Activated CD8-positive, alpha-beta memory T cell treated with anti-CD3 and anti-CD28 coated beads, Interleukin-2, amount 50 U/mL, for 24 hours (primary cell): ENCODE data around the gene LMO7.

Source experiments
- DNase-seq: peaks from one replicate; pipeline ENCODE4 v3.0.0-alpha.2; 2020; ENCODE audit errors: extremely low read depth

Gene LMO7

GRCh38 chr13:75800545-75800944 is 164.4 kb downstream of the LMO7 start:
- DNase-seq, result no peak

DNA sequence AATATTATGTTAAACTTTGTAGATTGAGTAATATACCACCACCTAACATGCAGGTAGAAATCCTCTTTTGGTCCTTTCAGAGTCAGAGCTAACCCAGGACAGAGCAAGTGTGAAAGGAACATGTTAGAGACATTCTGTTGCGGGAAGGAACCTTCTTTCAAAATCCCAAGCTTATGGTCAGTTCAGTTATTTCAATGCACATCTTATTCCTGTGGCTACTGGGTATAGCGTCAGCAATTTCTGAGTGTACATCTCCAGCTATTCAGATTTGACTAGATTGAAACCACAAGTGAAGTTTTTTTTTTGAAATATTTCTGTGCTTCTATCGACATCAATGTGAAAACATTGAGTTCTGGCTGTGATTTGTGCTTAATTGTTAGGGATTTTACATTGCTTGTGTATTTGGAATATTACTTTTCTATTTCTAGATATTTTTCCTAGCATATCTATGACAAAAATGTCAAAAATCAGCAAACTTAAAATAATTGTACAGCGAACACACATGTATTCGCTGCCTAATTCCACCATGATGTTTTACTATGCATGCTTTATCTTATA is 165.3 kb downstream of the LMO7 start:
- DNase-seq, result no peak

DNA sequence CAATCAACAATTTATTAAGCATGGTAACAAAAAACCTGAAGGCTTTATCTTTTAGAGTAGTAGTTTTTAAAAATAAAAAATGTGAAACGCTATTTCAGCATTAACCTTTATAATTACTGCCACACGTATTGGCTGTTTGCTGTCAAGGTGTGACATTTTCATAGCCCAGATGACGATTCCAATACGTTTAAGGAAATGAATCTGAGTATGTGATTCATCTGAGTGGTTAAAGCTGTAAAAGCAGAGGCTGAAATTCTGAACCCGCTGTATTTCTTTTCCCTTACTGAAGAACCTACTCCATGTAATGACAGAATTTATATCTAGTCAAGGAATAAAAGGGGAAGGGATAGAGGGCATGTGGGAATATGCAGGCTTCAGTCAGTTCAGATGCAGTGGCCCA is 166.0 kb downstream of the LMO7 start:
- no peak for DNase-seq

- no peak for DNase-seq
Measured at GRCh38 chr13:75803164-75803611, 167.1 kb downstream of the LMO7 start.

GRCh38 chr13:75804054-75804453 is 167.9 kb downstream of the LMO7 start:
- no peak for DNase-seq

DNA sequence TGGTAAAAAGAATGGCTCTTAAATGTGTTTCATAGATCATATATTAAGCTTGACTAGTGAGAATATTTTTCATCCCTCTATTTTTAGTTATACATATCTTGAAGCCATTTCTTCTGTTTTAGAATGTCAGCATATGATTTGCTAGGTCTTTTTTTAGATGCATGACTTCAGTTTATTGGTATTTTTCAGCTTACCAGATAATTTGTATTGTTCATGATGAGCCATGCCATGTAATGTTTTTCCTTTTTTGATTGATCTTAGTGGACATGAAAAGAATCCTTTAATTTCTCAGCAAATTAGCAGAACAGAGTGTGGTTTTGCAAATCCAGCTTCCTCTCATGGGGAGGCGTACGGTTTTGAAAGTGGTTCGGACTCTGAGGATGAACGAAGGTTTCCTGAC is 168.5 kb downstream of the LMO7 start:
- no peak for DNase-seq

- DNase-seq, result no peak
Measured at GRCh38 chr13:75806117-75806516, 170.0 kb downstream of the LMO7 start.

- no peak for DNase-seq
Measured at GRCh38 chr13:75811361-75811760, 175.2 kb downstream of the LMO7 start.

DNA sequence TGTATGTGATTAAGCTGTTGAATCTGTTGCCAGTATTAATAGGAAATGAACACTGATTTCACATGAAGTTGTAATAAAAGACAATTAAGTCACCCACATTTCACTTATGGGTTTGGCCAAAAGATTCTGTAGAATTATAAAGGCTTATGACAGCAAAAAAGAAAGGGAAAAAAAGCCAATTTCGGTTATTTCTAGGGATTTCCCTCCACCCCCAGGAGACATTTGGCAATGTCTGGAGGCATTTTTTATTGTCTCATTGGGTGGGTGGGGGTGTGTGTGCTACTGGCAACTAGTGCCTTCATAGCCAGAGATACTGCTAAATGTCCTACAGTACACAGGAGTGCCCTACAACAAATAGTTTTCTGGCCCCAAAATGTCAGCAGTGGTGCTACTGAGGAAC is 175.7 kb downstream of the LMO7 start:
- DNase-seq, result no peak

- no peak for DNase-seq
Measured at GRCh38 chr13:75812751-75813181, 176.6 kb downstream of the LMO7 start.

DNA sequence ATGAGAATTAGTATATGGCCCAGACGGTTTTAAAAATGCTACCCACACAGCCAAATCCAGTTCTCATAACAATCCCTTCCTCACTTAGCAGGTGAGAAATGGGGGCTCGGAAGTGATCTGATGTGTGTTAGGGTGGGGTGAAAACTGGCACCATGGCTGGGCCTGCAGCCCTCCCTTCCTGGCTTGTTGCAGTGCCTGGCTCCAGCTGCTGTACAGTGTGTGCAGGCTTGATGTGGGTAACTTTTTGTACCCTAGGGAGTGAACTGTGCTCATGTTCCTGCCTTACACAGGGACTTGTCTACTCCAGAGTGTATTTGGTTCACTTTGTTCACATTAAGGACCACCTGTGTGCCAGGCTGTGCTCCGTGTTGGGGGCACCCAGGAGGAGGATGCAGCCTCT is 177.2 kb downstream of the LMO7 start:
- no peak for DNase-seq

GRCh38 chr13:75818179-75818967 is 182.2 kb downstream of the LMO7 start:
- no peak for DNase-seq

DNA sequence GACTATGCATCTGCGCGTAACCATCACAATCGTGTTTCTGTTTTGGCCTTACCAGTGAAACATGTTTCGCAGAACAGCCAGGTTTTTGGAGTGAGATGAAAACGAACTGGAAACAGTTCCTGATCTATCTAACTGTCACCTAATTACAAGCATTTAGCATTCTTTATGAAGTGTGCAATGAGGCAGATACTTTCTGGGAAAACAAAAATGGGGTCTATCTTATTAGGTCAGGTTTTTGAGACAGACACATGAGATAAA is 182.8 kb downstream of the LMO7 start:
- no peak for DNase-seq

DNA sequence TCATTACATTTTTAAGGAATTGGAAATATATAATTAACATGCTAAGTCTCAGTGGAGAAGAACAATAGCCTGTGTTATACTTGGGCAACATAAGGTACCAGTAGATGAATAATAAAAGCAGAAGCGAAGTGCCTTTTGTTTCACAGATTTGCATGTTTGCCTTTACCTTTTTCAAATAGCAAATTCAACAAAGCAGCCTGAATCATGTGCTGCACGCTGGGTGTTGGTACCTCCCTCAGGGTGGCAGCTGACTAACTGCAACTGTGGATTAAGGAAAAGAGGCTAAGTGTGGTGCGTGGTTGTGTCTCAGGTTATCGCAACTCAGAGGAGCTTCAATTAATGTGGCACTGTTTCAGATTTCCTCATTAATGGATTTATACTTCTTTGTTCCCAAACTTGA is 189.0 kb downstream of the LMO7 start:
- no peak for DNase-seq

GRCh38 chr13:75825594-75825993 is 189.5 kb downstream of the LMO7 start:
- DNase-seq, result no peak

- DNase-seq, result no peak
Measured at GRCh38 chr13:75826391-75826790, 190.3 kb downstream of the LMO7 start.

- DNase-seq, result no peak
Measured at GRCh38 chr13:75829830-75830229, 193.7 kb downstream of the LMO7 start.

GRCh38 chr13:75830842-75831241 is 194.7 kb downstream of the LMO7 start:
- no peak for DNase-seq

DNA sequence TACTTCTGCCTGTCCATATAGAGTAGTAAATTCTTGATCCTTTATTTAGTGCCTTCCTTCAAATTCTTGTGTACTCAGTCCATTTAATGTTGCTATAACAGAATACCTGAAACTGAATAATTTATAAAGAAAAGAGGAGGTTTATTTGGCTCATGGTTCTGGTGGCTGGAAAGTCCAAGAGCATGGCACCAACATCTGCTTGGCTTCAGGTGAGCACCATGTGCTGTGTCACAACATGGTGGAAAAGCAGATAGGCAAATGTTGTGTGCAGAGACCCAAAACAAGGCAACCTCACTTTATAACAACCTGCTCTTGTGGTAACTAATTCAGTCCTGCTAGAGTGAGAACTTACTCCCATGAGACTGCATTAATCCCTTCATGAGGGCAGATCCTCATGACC is 195.3 kb downstream of the LMO7 start:
- no peak for DNase-seq

DNA sequence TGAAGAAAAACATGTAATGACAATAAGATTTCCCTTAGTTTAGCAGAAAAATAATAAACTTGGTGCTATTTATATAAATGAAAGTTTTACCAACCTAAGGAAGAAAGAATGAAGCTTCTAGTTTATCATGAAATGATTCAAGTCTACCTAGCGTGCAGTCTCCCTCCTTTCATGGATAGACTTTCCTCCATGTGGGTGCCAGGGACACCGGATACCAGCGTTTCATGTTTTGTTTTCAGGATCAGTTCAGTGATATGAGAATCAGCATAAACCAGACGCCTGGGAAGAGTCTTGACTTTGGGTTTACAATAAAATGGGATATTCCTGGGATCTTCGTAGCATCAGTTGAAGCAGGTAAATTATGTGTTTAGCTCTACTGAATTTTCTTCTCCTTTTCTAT is 196.7 kb downstream of the LMO7 start:
- DNase-seq, result no peak

GRCh38 chr13:75836441-75836840 is 200.3 kb downstream of the LMO7 start:
- DNase-seq, result no peak

- no peak for DNase-seq
Measured at GRCh38 chr13:75838366-75839005, 202.4 kb downstream of the LMO7 start.

DNA sequence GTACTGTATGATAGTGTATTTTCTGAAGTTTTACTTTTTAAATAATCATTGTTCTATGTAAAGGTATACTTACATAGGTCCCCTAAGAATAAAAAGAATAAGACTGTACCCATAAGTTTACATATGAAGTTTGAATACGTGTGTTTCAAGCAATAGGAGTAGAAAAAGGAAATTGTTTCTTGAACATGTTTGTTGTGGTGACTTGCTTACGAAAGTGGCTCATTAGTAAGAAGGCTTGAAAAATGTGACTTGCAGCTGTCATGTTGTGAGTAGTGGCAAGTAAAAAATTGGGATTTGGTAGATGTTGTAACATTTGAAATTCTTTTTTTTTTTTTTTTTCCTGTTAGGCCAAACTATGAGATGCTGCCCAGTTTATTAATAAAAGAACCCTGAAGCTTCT is 203.3 kb downstream of the LMO7 start:
- DNase-seq, result no peak
